T-helper 9 cell (primary cell): ENCODE results near the gene WIZ.
A peak's percentile ranks its signal among the peaks of the same experiment; 100 is the strongest.
"Not testable (repeated sequence)": the region's sequence is repeated elsewhere in the genome, so short reads cannot be mapped to it uniquely, and the experiment has no call there.

Experiments
- DNase-seq: peaks from one replicate; pipeline ENCODE4 v3.0.0-alpha.2; 2020
- total RNA-seq, 2 donors: gene quantifications; one replicate each; lab custom pipeline; 2026; lab: John Stamatoyannopoulos, UW

Gene WIZ, protein sequence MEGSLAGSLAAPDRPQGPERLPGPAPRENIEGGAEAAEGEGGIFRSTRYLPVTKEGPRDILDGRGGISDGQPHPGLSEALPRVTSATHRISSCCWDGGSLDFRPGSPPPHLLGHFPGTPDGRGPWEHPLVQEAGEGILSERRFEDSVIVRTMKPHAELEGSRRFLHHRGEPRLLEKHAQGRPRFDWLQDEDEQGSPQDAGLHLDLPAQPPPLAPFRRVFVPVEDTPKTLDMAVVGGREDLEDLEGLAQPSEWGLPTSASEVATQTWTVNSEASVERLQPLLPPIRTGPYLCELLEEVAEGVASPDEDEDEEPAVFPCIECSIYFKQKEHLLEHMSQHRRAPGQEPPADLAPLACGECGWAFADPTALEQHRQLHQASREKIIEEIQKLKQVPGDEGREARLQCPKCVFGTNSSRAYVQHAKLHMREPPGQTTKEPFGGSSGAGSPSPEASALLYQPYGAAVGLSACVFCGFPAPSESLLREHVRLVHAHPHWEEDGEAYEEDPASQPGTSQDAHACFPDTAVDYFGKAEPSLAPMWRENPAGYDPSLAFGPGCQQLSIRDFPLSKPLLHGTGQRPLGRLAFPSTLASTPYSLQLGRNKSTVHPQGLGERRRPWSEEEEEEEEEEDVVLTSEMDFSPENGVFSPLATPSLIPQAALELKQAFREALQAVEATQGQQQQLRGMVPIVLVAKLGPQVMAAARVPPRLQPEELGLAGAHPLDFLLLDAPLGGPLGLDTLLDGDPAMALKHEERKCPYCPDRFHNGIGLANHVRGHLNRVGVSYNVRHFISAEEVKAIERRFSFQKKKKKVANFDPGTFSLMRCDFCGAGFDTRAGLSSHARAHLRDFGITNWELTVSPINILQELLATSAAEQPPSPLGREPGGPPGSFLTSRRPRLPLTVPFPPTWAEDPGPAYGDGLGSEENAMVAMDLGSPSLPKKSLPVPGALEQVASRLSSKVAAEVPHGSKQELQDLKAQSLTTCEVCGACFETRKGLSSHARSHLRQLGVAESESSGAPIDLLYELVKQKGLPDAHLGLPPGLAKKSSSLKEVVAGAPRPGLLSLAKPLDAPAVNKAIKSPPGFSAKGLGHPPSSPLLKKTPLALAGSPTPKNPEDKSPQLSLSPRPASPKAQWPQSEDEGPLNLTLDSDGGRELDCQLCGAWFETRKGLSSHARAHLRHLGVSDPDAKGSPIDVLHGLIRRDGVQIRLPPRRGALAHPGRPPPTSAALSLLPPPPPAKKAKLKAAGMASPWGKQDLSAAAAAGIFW (N-terminal part only)
- total RNA-seq: 33.3 to 55.9 reads per million in 2 donors

DNA sequence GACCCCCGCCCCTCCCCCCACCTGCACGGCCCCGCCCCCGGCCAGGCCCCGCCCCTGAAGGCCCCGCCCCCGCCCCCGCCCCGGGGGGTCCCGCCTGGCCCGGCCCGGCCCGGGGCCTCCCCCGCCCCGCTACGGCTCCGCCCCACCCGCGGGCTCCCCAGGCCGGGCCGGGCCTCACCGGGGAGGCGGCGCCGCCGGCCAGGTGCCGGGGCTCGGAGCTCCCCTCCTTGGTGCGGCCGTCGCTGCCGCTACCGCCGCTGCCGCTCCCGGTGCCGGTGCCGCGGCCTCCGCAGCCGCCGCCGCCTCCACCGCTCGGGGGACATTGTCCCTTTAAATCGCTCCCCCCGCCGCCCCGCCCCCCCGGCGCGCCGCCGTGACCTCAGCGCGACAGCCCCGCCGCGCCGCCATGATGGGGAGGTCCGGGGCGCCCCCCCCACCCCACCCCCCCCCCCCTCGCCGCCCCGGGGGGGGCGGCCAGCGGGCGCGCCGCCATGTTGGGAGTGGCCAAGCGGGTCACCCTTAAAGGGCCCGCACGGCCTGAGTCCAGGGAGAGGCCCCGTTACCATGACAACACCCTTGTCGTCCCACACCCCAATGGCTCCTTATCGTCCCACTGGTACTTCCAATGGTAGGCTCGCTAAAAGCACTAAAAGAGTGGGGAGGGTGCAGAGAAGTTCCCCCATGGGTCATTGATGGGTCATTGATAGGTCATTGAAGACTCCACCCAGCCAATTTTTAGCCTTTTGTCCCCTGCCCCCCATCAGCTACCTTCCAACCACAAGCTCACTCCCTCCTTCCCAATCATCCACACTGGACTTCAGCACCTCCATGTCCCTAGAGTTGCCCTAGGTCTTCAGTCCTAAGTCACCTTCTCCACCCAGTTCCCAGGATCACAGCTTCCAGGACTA, at the start of gene WIZ:
TSS of gene WIZ (minus strand) at position 337 of the 908 bp plus-strand sequence. CDS start 1,649 bp downstream, outside the sequence.
- peak; percentile 79 for DNase-seq

DNA sequence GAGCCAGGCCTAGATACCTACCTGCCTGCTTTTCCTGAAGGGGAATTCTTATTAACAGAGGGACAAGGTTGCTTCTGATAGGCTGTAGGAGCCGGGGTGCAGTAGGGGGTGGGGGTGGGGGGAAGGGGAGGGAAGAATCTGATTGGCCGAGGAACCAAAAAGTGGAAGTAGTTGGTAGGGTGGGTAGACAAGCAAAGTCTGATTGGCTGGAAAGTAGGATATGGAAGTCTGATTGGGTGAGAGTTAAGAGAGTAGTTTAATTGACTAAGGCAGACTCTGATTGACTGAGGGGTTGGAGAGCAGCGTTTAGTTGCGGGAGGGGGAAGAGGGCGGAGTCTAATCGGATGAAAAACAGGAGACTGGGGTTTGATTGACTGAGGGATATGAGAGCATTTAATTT, 49.2 kb upstream of the WIZ start:
- DNase-seq: no peak

DNA sequence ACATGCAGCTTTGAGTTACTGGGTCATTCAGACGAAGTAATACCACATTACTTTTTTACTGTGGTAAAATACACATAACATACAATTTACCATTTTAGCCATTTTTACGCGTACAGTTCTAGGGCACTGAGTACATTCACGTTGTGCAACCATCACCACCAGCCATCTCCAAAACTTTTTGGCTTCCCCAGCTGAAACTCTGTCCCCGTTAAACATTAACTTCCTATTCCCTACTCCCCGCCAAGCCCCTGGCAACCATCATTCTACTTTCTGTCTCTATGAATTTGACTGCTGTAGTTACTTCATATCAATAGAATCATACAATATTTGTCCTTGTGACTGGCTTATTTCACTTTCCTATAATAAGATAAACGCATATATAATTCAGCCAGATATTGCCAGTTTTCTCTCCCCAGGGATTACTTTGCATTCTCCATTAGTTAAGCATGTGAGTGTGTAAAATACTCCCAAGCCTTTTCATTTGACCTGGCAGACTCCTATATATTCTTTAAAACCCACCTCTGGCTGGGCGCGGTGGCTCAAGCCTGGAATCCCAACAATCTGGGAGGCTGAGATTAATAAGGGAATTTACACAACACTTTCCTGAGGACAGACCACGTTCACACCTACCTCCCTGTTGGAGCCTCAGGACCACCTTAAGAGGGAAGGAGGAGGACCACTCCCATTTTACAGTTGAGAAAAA, 48.6 kb upstream of the WIZ start:
- DNase-seq: no peak

DNA sequence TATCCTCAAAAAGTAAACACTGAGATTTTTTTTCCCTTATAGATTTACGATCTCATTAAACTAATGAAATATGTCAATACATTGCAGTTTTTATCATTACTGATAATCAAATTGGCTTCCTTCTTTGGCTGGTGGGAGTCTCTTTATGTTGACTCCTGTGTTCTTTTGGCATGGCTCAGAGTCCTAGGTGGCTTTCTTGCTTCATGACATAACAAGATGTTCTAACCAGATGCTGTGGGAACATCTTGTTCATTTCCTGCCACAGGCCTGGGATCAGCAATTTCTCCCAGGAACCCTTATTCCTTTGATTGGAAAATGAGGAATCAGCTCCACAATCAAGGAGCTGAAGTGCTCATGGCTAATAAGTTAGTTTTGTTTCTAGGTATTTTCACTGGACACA, 45.4 kb upstream of the WIZ start:
- no peak for DNase-seq

DNA sequence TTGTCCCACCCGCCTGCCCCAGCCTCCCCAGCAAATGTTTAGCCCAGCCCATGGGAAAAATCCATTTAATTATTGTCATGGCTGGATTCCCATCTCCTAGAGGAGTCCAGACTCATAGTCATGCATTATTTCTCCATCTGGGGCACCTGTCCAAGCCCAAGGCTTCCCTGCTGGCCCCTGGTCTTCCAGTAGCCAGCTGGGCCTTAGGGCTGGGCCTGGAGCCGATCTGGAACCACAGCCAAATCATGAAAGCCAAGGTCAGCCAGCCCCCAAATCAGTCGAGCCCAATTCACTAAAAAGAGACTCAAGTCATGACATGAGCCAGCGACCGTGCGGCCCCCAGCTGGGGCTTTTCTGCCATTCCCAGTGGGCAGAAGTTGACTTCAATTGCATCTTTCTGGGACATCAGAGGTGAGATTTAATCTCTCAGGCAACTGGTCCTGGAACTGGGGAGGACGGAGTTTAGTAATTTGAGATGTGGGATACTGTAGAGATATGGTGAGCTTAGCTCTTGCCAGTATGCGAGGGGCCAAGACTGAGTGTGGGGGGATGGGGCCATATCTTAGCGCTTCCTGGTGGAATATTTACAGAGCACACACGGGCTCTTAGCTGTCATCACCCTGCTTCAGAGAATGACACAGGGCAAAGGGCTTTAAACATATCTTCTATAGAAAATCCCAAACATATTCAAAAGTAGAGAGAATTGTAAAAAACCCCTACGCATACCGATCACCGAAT, 38.9 kb upstream of the WIZ start:
- no peak for DNase-seq

DNA sequence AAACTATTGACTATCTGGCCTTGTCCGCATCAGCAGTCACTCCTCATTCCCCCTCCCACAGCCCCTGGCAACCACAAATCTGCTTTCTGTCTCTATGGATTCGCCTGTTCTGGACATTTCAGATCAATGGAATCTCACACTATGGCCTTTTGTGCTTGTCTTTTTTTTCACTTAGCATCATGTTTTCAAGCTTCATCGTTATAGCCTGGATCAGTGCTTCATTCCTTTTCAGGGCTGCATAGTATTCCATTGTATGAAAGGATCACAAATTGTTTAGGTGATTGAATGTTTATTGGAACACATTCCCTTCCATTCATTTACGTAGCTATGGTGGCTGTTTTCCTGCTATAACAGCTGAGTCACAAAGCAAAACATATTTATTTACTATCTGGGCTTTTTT, 37.3 kb upstream of the WIZ start:
- no peak for DNase-seq

DNA sequence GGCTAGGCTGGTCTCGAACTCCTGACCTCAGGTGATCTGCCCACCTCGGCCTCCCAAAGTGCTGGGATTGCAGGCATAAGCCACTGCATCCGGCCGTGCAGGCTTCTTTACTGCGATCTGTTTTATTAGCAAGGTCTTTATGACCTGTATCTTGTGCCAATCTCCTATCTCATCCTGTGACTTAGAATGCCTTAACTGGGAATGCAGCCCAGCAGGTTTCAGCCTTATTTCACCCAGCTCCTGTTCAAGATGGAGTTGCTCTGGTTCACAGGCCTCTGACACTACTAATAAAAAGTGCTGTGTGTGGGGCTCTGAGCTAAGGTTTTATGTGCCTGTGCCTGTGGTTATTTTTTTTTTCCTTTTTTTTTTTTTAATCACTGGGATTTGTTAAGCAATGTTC, 36.0 kb upstream of the WIZ start:
- not testable (repeated sequence) for DNase-seq

DNA sequence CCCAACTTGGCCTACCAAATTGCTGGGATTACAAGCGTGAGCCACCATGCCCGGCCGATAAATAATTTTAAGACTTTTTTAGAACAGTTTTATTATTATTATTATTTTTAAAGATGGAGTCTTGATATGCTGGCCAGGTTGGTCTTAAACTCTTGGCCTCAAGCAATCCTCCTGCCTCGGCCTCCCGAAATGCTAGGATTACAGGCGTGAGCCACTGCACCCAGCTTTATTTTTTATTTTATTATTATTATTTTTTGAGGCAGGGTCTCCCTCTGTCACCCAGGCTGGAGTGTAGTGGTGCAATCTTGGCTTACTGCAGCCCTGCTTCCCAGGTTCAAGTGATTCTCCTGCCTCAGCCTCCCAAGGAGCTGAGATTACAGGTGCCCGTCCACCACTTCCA, 31.2 kb upstream of the WIZ start:
- DNase-seq: not testable (repeated sequence)

DNA sequence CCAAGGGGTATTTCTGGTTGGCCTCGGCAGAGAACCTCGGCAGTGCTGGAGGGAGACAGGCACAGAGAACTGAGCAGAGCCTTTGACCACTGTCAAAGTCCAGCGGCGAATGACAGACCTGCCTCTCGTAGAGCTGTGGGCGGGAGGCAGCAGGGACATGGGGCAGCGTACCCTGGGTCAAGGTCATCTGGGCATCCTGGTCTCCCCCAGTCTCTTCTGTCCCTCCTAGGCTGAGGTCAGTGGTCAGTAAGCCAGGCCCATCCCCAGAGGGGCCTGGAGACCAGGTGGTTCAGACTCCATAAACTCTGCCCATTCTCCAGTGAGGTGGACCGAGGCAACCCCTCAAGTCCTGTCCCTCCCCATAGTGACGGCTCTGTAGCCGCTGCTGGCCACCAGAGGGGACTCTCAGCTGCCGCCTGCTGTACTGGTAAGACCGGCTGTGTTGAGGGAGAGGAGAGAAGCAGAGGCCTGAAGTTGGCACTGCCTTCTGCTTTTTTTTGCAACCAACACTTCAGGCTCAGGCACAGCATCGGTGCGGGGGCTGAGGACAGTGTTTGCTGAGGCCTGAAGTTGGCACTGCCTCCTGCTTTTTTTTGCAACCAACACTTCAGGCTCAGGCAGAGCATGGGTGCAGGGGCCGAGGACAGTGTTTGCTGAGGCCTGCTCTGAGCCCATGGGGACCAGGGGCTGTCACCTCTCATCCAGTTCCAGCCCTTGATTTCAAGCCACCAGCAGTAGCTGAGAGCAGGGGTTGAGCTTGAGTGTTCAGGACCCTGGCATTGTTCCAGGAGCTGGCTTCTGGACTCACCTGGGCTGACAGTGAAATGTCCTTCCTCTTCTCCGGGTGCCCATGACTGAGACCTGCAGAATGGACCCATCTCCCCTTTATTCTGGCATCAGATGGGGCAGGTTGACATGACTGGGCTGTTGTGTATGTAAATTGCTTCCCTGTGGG, 29.9 kb upstream of the WIZ start, which contains the start of gene PGLYRP2:
TSS of gene PGLYRP2 (minus strand) at position 111 of the 955 bp plus-strand sequence. CDS start 130 bp downstream, outside the sequence.
- no peak for DNase-seq

DNA sequence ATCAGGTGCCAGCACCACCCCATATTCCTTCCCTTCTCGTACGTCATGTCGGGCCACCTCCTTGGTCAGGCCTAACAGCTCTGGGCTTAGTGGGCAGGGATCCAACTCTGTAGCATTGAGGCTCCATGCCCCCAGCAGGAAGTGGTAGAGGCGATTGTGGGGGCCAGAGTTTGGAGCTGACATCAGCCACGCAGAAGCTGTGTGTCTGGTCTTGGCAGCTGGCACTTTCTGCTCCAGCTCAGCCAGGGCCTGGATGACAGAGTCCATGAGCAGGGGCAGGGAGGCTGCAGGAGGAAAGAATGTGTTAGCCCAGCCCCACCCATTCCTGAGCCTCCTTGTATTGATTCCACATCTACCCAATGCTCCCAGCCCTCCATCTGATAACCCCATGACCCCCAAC, 26.6 kb upstream of the WIZ start:
- DNase-seq: no peak

DNA sequence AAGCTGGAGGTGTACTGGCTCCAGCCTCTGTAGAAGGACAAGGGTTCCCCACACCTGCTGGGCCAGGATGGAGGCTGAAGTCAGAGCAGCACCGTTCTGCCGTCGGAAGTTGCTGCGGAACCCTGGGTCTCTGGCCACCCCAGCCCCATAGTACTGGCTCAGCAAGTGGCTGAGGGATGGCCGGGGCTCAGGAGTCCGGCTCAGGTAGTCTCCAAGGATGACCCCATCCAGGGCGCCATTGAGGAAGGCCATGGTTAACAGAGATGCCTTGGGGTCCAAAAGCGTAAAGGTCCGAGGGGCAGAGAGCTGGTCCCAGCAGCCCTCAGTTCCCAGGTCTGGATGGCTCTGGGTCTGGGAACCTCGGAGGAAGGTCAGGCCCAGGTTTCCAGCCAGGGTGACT, 25.9 kb upstream of the WIZ start:
- DNase-seq: no peak

DNA sequence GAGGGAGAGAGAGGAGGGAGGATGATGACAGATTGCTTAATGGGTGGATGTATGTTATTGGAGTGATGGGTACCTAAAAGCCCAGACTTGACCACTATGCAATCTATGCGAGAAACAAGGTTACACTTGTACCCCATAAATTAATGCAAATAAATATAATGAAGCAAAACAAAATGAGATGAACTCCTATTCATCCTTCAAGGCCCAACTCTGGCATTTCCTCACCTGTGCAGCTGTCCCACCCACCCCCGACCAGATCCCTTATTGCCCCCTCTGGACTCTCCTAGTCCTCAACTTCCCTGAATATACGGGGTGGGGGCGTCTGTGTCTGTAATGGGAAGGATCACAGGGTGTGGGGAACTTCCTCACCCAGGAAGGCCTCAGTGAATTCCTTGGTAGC, 25.4 kb upstream of the WIZ start:
- DNase-seq: no peak

DNA sequence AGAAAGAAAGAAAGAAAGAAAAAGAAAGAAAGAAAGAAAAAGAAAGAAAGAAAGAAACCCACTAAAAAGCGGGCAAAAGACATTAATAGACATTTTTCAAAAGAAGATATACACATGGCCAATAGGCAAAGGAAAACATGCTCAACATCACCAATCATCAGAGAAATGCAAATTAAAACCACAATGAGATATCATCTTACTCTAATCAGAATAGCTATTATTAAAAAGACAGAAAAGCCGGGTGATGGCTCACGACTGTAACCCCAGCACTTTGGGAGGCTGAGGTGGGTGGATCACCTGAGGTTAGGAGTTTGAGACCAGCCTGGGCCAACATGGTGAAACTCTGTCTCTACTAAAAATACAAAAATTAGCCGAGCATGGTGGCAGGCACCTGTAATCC, 24.1 kb upstream of the WIZ start:
- not testable (repeated sequence) for DNase-seq

DNA sequence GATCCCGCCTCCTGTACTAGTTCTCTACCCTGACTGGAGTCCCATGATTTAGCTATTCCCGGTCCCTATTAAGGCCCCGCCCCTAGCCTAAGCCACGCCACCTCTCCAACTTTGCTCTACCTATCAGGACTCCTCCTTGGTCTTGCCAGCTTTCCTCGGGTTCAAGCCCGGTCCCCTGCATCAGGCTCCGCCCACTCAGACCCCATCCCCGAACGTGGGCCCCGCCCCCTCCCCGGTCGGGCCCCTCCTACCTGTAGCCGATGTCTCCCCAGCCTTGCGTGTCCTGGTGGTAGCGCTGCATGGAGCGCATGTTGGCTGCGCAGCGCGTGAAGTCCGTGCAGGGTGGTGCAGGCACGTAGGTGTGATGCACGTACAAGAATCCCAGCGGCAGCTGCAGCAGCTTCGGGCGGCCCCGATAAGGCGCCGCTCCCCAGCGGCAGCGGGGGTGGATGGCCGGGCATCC, 21.9 kb upstream of the WIZ start:
- no peak for DNase-seq

DNA sequence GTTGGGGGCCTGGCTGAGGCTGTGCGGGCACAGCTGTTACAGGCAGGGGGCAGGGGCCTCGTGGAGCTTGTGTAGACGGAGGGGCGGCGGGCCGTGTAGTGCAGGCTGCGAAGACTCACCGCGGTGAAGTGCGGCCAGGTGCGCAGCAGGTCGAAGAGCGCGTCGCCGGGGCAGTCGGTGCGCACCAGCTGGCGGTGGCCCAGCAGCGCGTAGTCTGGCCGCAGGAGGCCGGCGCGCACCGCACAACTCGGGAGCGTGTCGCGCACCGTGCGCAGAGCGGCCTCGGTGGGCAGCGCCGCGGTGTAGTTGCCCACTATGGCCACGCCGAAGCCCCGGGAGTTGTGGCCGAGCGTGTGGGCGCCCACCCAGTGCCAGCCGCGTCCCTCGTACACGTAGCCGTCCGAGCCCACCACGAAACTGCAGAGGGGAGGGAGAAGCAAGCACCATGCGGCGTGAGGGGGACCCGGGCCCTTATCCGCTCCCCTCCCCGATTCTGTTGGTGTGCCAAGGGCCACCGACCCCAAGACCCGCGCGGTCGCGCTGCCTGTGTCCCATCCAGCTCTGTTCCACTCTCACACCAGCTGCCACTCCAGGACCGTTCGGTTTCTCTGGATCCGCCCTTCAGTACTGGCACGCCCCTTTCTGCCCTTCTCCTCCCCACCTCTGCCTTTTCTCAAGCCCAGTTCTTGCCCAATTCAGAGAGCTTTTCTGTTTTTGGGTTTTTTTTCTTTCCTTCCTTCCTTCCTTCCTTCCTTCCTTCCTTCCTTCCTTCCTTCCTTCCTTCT, 19.9 kb upstream of the WIZ start:
- peak; percentile 17 for DNase-seq

DNA sequence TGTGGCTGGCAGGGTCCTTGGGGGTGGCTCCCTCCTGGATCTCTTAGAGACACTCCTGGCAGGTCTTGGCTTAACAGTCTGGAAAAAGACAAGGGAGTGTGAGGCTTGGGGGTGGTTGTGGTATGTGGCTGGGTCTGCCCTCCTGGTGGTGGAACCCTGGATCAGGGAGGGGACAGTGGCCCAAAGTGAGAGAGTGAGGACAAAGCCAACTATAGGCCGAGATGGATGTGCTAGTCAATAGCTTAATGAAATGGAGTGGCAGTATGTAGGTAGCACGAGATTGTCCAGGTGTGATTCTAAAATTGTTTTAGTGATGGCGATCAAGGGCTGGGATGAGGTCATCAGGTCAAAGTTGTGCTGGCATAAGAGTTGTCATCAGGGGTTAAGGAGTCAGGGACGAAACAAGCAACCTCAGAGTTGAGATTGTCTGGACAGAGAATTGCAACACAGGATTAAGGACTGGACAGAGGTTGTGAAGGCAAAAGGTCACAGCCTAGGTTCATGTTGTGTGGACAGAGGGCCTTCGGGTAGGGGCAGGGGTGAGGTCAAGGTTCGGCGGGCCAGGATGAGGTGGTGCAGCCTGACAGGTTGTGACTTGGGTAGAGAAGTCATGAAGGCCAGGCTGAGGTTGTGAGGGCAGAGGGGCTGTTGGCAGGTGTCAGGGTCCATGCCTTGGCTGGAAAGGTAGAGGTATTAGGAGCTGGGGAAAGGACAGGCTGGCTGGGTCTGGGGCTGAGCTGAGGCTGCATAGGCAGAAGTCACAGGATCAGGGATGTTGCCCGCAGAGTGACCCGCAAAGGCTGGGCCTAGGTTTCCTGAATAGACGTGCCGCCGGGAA, 19.1 kb upstream of the WIZ start:
- no peak for DNase-seq

DNA sequence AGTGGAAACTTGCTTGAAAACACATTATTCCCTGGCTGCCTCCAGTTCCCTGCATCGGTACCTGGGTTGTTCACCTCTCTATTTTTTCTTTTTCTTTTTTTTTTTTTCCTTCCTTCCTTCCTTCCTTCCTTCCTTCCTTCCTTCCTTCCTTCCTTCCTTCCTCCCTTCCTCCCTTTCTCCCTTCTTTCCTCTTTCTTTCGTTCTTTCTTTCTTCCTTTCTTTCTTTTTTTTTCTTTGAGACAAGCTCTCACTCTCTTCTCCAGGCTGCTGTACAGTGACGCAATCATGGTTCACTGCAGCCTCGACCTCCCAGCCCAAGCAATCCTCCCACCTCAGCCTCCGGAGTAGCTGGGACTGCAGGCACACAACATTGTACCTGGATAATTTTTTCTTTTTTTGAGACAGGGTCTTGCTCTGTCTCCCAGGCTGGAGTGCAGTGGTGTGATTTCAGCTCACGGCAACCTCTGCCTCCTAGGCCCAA, 18.0 kb upstream of the WIZ start:
- no peak for DNase-seq
